Stomach (tissue), 9 donors: Measurements from ENCODE around the gene KIRREL3. TPM values are rescaled to one million over a fixed set of nuclear protein-coding genes. Genes with fewer than 3 reads are reported as not detected.

ENCODE experiments used
- DNase-seq, 2 donors: peaks; one replicate each; pipeline versions ENCODE4 v3.0.0 to v3.0.0-alpha.2; 2013 to 2019
- H3K27ac ChIP-seq, 5 donors: fragments of 200-600 bp in 4 of 5; sonication (generic) in 4 of 5; one replicate each; pipeline ENCODE4 v1.5.1; 2013 to 2019; ENCODE audit warnings: mild to moderate bottlenecking in 1 of 5, moderate library complexity in 1 of 5
- H3K27me3 ChIP-seq, 3 donors: fragments of 200-600 bp; sonication (generic); one replicate each; pipeline ENCODE4 v1.5.1; 2017 to 2019; ENCODE audit warnings: mixed run types in 1 of 3
- H3K36me3 ChIP-seq, 4 donors: fragments of 200-600 bp; sonication (generic); 1 replicate in 3 of 4; 2 replicates in 1 of 4; pipeline ENCODE4 v1.5.1; 2016 to 2019
- H3K4me1 ChIP-seq, 4 donors: fragments of 200-600 bp; sonication (generic); one replicate each; pipeline ENCODE4 v1.5.1; 2016 to 2019
- H3K4me3 ChIP-seq, 4 donors: fragments of 200-600 bp; sonication (generic) in 3 of 4; one replicate each; pipeline ENCODE4 v1.5.1; 2016 to 2019; ENCODE audit warnings: mild to moderate bottlenecking in 1 of 4
- H3K9me3 ChIP-seq, 4 donors: fragments of 200-600 bp; sonication (generic); one replicate each; pipeline ENCODE4 v1.5.1; 2016 to 2019
- EP300 ChIP-seq: sonication (generic); formaldehyde crosslinking; IDR thresholded peaks from one replicate; pipeline ENCODE4 v1.6.1; 2017; ENCODE audit warnings: antibody characterized with exemption
- POLR2A ChIP-seq, 4 donors: fragments of 450-650 bp; IDR thresholded peaks; one replicate each; pipeline ENCODE4 v1.6.1; 2016; ENCODE audit warnings: antibody characterized with exemption in 4 of 4, control low read depth in 2 of 4, mild to moderate bottlenecking in 1 of 4, moderate library complexity in 1 of 4
- POLR2AphosphoS5 ChIP-seq, 3 donors: sonication (generic); formaldehyde crosslinking; IDR thresholded peaks; one replicate each; pipeline ENCODE4 v1.6.1; 2016; ENCODE audit warnings: antibody characterized with exemption in 3 of 3
- WGBS, 5 donors: extraction: QIAGEN DNeasy Blood & Tissue Kit in 3 of 5; methylation state at CpG; one replicate each; pipeline versions ENCODE4 v1.1.5 to v1.1.7; 2013 to 2018; 5-methylcytosine and 5-hydroxymethylcytosine counted together
- intact Hi-C: fragments of 100-400 bp; cut with DNase I; formaldehyde crosslinking; loops from one replicate; pipeline ENCODE4 v1.15.1; 2023; ENCODE audit warnings: low total_unique reads
- polyA plus RNA-seq, 3 donors: library from polyadenylated mRNA; stranded (reverse); fragments of 200-250 nt; gene quantifications; one replicate each; pipeline ENCODE4 v1.2.3, GENCODE V29; 2013
- total RNA-seq, 5 donors: library from RNA; depleted of rRNA; stranded (reverse); fragments of >200 nt; gene quantifications; one replicate each; pipeline versions ENCODE4 v1.1.0 to v1.2.3, GENCODE V29; 2014 to 2016
- TF ChIP-seq, protein P1 (sequence below), 7 experiments: fragments of 450-650 bp in 4 of 7; fragments of 200-600 bp in 3 of 7; sonication (generic) in 3 of 7; IDR thresholded peaks; one replicate each; pipeline ENCODE4 v1.5.1; 2016 to 2019; ENCODE audit warnings: antibody characterized with exemption in 7 of 7, control low read depth in 2 of 7, mild to moderate bottlenecking in 1 of 7
- donor health status: healthy with polysubstance abuse.
- donor health status: Bipolar disorder and iron deficiency.
- donor health status: healthy.

The KIRREL3 gene
- total and polyA plus RNA-seq, 8 donors = 0.10 to 1.7 (median 0.38) TPM; not detected in 4

- no peaks in the 10 kb centered on the region for H3K9me3 ChIP-seq
- 74 to 82% (median 75%) methylated on average over 7 of the region's 7 CpGs for WGBS, 5 donors
- no peaks in the 10 kb centered on the region for H3K4me1 ChIP-seq
- H3K36me3 ChIP-seq = no peaks in the 10 kb centered on the region
- no peak overlapping the region for H3K27ac ChIP-seq
- H3K4me3 ChIP-seq = no peak overlapping the region
- H3K27me3 ChIP-seq = no peaks in the 10 kb centered on the region
- TF ChIP-seq EP300 (no peak), POLR2AphosphoS5 (IDR thresholded peaks at IDR 0.05) (no peak), POLR2A (IDR thresholded peaks at IDR 0.05) (no peak)
- DNase-seq = no peak
- intact Hi-C loops = no loop called here
Measured at GRCh38 chr11:126839496-126839895, 161.1 kb downstream of the KIRREL3 start.

- 75 to 84% (median 80%) methylated on average over 5 of the region's 5 CpGs for WGBS, 5 donors
- TF ChIP-seq POLR2AphosphoS5 (IDR thresholded peaks at IDR 0.05) (no peak), EP300 (no peak), POLR2A (IDR thresholded peaks at IDR 0.05) (no peak)
- TF ChIP-seq, protein P1, sequence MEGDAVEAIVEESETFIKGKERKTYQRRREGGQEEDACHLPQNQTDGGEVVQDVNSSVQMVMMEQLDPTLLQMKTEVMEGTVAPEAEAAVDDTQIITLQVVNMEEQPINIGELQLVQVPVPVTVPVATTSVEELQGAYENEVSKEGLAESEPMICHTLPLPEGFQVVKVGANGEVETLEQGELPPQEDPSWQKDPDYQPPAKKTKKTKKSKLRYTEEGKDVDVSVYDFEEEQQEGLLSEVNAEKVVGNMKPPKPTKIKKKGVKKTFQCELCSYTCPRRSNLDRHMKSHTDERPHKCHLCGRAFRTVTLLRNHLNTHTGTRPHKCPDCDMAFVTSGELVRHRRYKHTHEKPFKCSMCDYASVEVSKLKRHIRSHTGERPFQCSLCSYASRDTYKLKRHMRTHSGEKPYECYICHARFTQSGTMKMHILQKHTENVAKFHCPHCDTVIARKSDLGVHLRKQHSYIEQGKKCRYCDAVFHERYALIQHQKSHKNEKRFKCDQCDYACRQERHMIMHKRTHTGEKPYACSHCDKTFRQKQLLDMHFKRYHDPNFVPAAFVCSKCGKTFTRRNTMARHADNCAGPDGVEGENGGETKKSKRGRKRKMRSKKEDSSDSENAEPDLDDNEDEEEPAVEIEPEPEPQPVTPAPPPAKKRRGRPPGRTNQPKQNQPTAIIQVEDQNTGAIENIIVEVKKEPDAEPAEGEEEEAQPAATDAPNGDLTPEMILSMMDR (IDR thresholded peaks at IDR 0.05) = no peak
- no peak overlapping the region for H3K4me3 ChIP-seq
- H3K4me1 ChIP-seq = peaks cover 0 to 4% (median 0%) of the 10 kb centered on the region in 4 donors
- H3K9me3 ChIP-seq = no peaks in the 10 kb centered on the region
- no peaks in the 10 kb centered on the region for H3K27me3 ChIP-seq
- no peak overlapping the region for H3K27ac ChIP-seq
- no peaks in the 10 kb centered on the region for H3K36me3 ChIP-seq
- no peak for DNase-seq
- intact Hi-C loops = no loop called here
Measured at GRCh38 chr11:126838779-126839178, 161.8 kb downstream of the KIRREL3 start.

- peaks cover 0 to 6% (median 0%) of the 10 kb centered on the region in 4 donors for H3K4me1 ChIP-seq
- H3K4me3 ChIP-seq = no peak overlapping the region
- no peaks in the 10 kb centered on the region for H3K36me3 ChIP-seq
- TF ChIP-seq EP300 (no peak), POLR2A (IDR thresholded peaks at IDR 0.05) (no peak), POLR2AphosphoS5 (IDR thresholded peaks at IDR 0.05) (no peak)
- TF ChIP-seq, protein P1 (IDR thresholded peaks at IDR 0.05) = no peak
- no peaks in the 10 kb centered on the region for H3K9me3 ChIP-seq
- intact Hi-C loops = no loop called here
- WGBS, 5 donors = 73 to 83% (median 80%) methylated on average over 3 of the region's 3 CpGs
- no peak for DNase-seq
- H3K27me3 ChIP-seq = no peaks in the 10 kb centered on the region
- H3K27ac ChIP-seq = no peak overlapping the region
Measured at GRCh38 chr11:126837581-126837980, 163.0 kb downstream of the KIRREL3 start.

DNA sequence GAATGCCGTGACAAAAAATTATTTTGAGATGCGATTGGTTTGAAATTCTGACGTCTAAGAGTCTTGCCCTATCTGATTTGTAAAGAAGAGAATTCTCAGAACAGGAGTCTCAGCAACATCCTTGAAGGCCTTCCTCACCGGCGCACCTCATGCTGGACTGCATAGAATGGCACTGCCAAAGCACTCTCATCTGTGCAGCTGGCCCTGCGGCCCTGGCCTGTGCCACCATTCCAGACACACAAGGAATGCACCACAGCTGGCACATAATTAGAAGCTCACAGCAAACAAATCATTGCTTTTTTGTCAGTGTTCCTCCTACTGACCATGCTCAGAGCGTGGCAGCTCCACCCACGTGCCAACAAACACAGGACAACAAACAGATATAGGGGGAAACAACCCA lies 166.0 kb downstream of the KIRREL3 start:
- intact Hi-C loops = no loop called here
- no peaks in the 10 kb centered on the region for H3K36me3 ChIP-seq
- no peak for DNase-seq
- H3K27ac ChIP-seq = no peak overlapping the region
- H3K27me3 ChIP-seq = no peaks in the 10 kb centered on the region
- peaks cover 0 to 16% (median 2%) of the 10 kb centered on the region in 4 donors for H3K4me1 ChIP-seq
- TF ChIP-seq POLR2AphosphoS5 (IDR thresholded peaks at IDR 0.05) (no peak), POLR2A (IDR thresholded peaks at IDR 0.05) (no peak), EP300 (no peak)
- TF ChIP-seq, protein P1 (IDR thresholded peaks at IDR 0.05) = no peak
- 80 to 88% (median 86%) methylated on average over 8 of the region's 8 CpGs for WGBS, 5 donors
- H3K9me3 ChIP-seq = no peaks in the 10 kb centered on the region
- H3K4me3 ChIP-seq = no peak overlapping the region

- intact Hi-C loops = no loop called here
- Histone ChIP-seq H3K27ac (no peak overlapping the region), H3K36me3 (no peaks in the 10 kb centered on the region), H3K27me3 (no peaks in the 10 kb centered on the region), H3K4me1 (peaks cover 0 to 19% (median 2%) of the 10 kb centered on the region in 4 donors), H3K4me3 (no peak overlapping the region), H3K9me3 (no peaks in the 10 kb centered on the region)
- 43 to 63% (median 49%) methylated on average over 5 of the region's 5 CpGs for WGBS, 5 donors
- no peak for DNase-seq
- TF ChIP-seq EP300 (no peak), POLR2A (IDR thresholded peaks at IDR 0.05) (no peak), POLR2AphosphoS5 (IDR thresholded peaks at IDR 0.05) (no peak)
- TF ChIP-seq, protein P1 (IDR thresholded peaks at IDR 0.05) = no peak
Measured at GRCh38 chr11:126834149-126834548, 166.4 kb downstream of the KIRREL3 start.
